Prostate gland (tissue), 2 donors: Measurements from ENCODE around the gene NPIPA5.
"Not testable (repeated sequence)": the region's sequence is repeated elsewhere in the genome, so short reads cannot be mapped to it uniquely, and the experiment has no call there.

ENCODE experiments used
- CTCF ChIP-seq, 4 experiments: fragments of 200-600 bp in 2 of 4; fragments of 450-650 bp in 2 of 4; sonication (generic) in 2 of 4; IDR thresholded peaks; 1 replicate in 3 of 4; 2 replicates in 1 of 4; pipeline ENCODE4 v1.5.1; 2016 to 2019; ENCODE audit warnings: antibody characterized with exemption in 4 of 4, mild to moderate bottlenecking in 2 of 4, moderate library complexity in 2 of 4
- POLR2A ChIP-seq: fragments of 450-650 bp; IDR thresholded peaks from one replicate; pipeline ENCODE4 v1.6.1; 2016; ENCODE audit warnings: antibody characterized with exemption, mild to moderate bottlenecking
- POLR2AphosphoS5 ChIP-seq: sonication (generic); formaldehyde crosslinking; IDR thresholded peaks from one replicate; pipeline ENCODE4 v1.6.1; 2017; ENCODE audit warnings: antibody characterized with exemption

- not testable (repeated sequence) for TF ChIP-seq CTCF (IDR thresholded peaks at IDR 0.05); POLR2AphosphoS5; POLR2A
These were observed 53.1 kb downstream of the NPIPA5 start for GRCh38 chr16:15324954-15325353.
